Body of pancreas (tissue), 4 donors: Measurements from ENCODE around the gene SLC7A4. TPM values are rescaled to one million over a fixed set of nuclear protein-coding genes. Genes with fewer than 3 reads are reported as not detected.

Experiments
- ATAC-seq: fragments of 150-250 bp; one replicate; pipeline ENCODE4 v1.9.1; 2016
- DNase-seq, 4 donors: peaks; one replicate each; pipeline ENCODE4 v3.0.0-alpha.2; 2019
- H3K27ac ChIP-seq, 4 donors: fragments of 200-600 bp; sonication (generic); 1 replicate in 3 of 4; 2 replicates in 1 of 4; pipeline versions ENCODE4 v1.5.1 to v1.6.1; 2016 to 2019; ENCODE audit warnings: mild to moderate bottlenecking in 1 of 4, mixed read lengths in 1 of 4, moderate library complexity in 1 of 4
- H3K27me3 ChIP-seq, 2 donors: fragments of 200-600 bp; sonication (generic); one replicate each; pipeline ENCODE4 v1.6.0; 2016; ENCODE audit warnings: mild to moderate bottlenecking in 1 of 2
- H3K36me3 ChIP-seq, 2 donors: fragments of 200-600 bp; sonication (generic); replicated peaks in 1 of 2; 2 replicates each; pipeline ENCODE4 v1.5.1; 2016; ENCODE audit warnings: low read depth in 2 of 2; ENCODE audit not compliant: insufficient read depth in 1 of 2
- H3K4me1 ChIP-seq: fragments of 200-600 bp; sonication (generic); one replicate; pipeline ENCODE4 v1.6.0; 2016
- H3K4me3 ChIP-seq, 2 donors: fragments of 200-600 bp; sonication (generic); 1 replicate in 1 of 2; 2 replicates in 1 of 2; pipeline ENCODE4 v1.5.1; 2016 to 2019
- H3K9me3 ChIP-seq, 3 donors: fragments of 200-600 bp; sonication (generic); 1 replicate in 2 of 3; 2 replicates in 1 of 3; pipeline ENCODE4 v1.5.1; 2016
- POLR2A ChIP-seq, 3 donors: fragments of 450-650 bp; IDR thresholded peaks; one replicate each; pipeline ENCODE4 v1.6.1; 2016; ENCODE audit warnings: antibody characterized with exemption in 3 of 3, mild to moderate bottlenecking in 2 of 3
- WGBS, 2 donors: methylation state at CpG; one replicate each; pipeline ENCODE4 v1.1.5; 2017; 5-methylcytosine and 5-hydroxymethylcytosine counted together
- intact Hi-C: fragments of 100-400 bp; cut with DNase I; formaldehyde crosslinking; loops from one replicate; pipeline ENCODE4 v1.15.1; 2023
- total RNA-seq, 2 donors: library from RNA; depleted of rRNA; stranded (reverse); fragments of >200 nt; gene quantifications; one replicate each; pipeline ENCODE4 v1.1.0, GENCODE V29; 2016
- TF ChIP-seq, protein P1 (sequence below), 7 experiments: fragments of 450-650 bp in 4 of 7; fragments of 200-600 bp in 3 of 7; sonication (generic) in 3 of 7; IDR thresholded peaks; one replicate each; pipeline ENCODE4 v1.5.1; 2016 to 2019; ENCODE audit warnings: antibody characterized with exemption in 7 of 7

SLC7A4 gene
- total RNA-seq, 2 donors from 2014 or later, result 1.3 to 1.8 TPM

DNA sequence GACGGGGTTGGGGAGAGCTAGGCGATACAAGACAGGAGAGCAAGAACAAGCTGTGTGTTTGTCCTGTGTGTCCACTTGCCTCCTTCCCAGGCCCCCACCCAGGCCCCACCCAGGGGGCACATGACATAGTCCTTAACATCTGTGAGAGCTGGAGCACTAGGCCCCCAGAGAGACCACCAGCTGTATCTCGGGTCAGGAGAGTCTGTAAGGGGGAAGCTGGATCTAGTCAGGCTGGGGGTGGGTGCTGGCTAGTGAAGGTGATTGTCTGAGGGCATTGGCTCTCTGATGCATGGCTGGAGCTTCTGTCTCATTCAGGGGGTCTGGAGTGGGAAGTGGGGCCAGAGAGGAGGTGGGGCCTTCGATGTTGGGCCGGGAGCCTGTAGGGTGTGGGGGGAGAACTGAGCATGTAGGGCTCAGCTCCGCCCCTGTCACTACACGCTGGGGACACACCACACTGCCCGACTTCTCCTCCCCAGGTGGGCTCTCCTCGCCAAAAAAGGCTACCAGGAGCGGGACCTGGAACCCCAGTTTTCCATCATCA, 16.8 kb downstream of the SLC7A4 start:
- Histone ChIP-seq H3K9me3 (no peaks in the 10 kb centered on the region), H3K27me3 (no peaks in the 10 kb centered on the region), H3K36me3 (no peaks in the 10 kb centered on the region), H3K4me3 (no peak overlapping the region), H3K27ac (no peak overlapping the region), H3K4me1 (peaks cover 16% of the 10 kb centered on the region)
- DNase-seq, result no peak
- TF ChIP-seq POLR2A (IDR thresholded peaks at IDR 0.05), result no peak
- no peak for ATAC-seq
- WGBS, 2 donors, result 57 to 78% methylated on average over 6 to 10 of the region's 10 CpGs
- intact Hi-C loops, result loop anchor here (10.0 kb wide), 1 partner anchor 51 kb away; the partner anchor contains the start of gene AIFM3

DNA sequence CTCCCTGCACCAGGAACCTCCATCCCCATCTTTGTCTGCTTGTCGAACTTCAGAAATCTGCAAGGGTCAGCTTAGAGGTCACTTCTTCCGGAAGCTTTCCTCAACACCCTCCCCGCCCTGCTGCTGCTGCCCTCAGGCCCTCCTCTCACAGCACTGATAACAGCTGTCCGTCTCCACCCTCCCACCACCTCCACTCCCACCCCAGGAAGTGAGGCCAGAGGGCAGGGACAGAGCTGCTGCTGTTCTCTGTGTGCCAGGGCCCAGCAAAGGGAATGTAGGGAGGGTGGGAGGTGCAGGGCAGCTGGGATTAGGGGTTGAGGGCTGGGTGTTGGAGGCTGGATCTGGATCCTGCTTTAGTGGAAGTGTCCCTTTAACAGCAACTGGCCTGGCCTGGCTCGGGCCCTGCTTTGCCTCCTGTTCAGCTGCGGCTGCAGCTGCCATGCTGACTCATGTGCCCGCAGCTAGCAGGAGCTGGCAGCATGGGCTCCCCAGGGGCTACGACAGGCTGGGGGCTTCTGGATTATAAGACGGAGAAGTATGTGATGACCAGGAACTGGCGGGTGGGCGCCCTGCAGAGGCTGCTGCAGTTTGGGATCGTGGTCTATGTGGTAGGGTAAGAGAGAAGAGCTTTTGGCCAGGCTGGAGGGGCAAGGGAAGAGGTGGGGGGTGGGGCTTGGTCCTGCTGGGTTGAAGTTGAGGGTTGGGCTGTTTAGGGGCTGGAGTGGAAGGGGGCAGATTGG, 17.5 kb downstream of the SLC7A4 start, which contains the start of gene P2RX6:
TSS of gene P2RX6 (plus strand) at position 440 of the 740 bp plus-strand sequence. CDS start at position 450, 10 bp downstream.
- Histone ChIP-seq H3K4me3 (no peak within 1 kb of the TSS), H3K27ac (peak within 1 kb of the TSS in 3 of 4 donors; percentile 21 to 46 (median 30)), H3K36me3 (no peaks in the 10 kb centered on the region), H3K27me3 (no peaks in the 10 kb centered on the region), H3K9me3 (no peaks in the 10 kb centered on the region), H3K4me1 (peaks cover 16% of the 10 kb centered on the region)
- intact Hi-C loops, result loop anchor here (10.0 kb wide), 1 partner anchor 50 kb away; the partner anchor contains the start of gene AIFM3
- TF ChIP-seq, protein P1, sequence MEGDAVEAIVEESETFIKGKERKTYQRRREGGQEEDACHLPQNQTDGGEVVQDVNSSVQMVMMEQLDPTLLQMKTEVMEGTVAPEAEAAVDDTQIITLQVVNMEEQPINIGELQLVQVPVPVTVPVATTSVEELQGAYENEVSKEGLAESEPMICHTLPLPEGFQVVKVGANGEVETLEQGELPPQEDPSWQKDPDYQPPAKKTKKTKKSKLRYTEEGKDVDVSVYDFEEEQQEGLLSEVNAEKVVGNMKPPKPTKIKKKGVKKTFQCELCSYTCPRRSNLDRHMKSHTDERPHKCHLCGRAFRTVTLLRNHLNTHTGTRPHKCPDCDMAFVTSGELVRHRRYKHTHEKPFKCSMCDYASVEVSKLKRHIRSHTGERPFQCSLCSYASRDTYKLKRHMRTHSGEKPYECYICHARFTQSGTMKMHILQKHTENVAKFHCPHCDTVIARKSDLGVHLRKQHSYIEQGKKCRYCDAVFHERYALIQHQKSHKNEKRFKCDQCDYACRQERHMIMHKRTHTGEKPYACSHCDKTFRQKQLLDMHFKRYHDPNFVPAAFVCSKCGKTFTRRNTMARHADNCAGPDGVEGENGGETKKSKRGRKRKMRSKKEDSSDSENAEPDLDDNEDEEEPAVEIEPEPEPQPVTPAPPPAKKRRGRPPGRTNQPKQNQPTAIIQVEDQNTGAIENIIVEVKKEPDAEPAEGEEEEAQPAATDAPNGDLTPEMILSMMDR (IDR thresholded peaks at IDR 0.05), result no peak
- no peak for TF ChIP-seq POLR2A (IDR thresholded peaks at IDR 0.05)
- ATAC-seq (no peak), DNase-seq (peak in 1 of 4 donors; percentile 23)
- WGBS, 2 donors, result 26 to 34% methylated on average over 11 to 12 of the region's 12 CpGs

DNA sequence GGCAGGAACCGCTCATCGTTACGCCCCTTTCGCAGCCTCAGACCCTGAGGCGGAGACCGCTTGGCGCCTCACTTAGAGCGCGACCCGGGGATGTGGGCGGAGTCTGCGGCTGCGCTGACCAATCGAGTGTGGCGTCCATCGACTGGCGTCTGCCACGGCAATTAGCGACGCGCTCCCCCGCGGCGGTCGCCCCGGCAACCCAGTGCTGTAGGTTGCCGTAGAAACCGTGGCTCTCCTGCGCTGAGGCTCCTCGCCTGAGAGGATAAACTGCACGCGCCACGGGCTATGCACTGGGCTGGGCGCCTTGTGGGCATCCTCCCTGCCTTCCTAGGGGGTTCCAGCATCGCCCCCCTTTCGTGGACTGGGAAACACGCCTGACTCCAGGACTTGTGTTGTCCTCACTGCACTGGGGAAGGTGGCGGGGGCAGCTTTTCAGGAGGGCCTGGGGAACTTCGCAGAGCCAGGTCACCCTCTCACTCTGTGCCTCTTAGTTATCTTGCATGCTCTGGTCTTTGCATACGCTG, 18.1 kb downstream of the SLC7A4 start:
- TF ChIP-seq, protein P1 (IDR thresholded peaks at IDR 0.05), result no peak
- TF ChIP-seq POLR2A (IDR thresholded peaks at IDR 0.05), result no peak
- 1 to 20% methylated on average over 3 to 40 of the region's 40 CpGs for WGBS, 2 donors
- Histone ChIP-seq H3K36me3 (no peaks in the 10 kb centered on the region), H3K4me3 (no peak overlapping the region), H3K27me3 (no peaks in the 10 kb centered on the region), H3K4me1 (peaks cover 16% of the 10 kb centered on the region), H3K27ac (peak overlapping the region in 3 of 4 donors; percentile 21 to 46 (median 30)), H3K9me3 (no peaks in the 10 kb centered on the region)
- DNase-seq (peak; percentile 62 to 84 (median 80)), ATAC-seq (peak; percentile 83)
- intact Hi-C loops, result loop anchor here (10.0 kb wide), 1 partner anchor 49 kb away; the partner anchor contains the start of gene AIFM3

- intact Hi-C loops, result loop anchor here (10.0 kb wide), 1 partner anchor 49 kb away; the partner anchor contains the start of gene AIFM3
- ATAC-seq (no peak), DNase-seq (no peak)
- TF ChIP-seq, protein P1 (IDR thresholded peaks at IDR 0.05), result no peak
- no peak for TF ChIP-seq POLR2A (IDR thresholded peaks at IDR 0.05)
- no peaks in the 10 kb centered on the region for H3K27me3 ChIP-seq
- H3K4me1 ChIP-seq, result peaks cover 16% of the 10 kb centered on the region
- peak overlapping the region in 2 of 4 donors; percentile 21 to 46 for H3K27ac ChIP-seq
- no peaks in the 10 kb centered on the region for H3K36me3 ChIP-seq
- 18 to 59% methylated on average over 5 to 24 of the region's 24 CpGs for WGBS, 2 donors
- H3K4me3 ChIP-seq, result no peak overlapping the region
- no peaks in the 10 kb centered on the region for H3K9me3 ChIP-seq
These were observed 18.6 kb downstream of the SLC7A4 start for GRCh38 chr22:21013657-21014201.
